HepG2 (cell line): ENCODE data around the gene DPY19L3. TPM values are rescaled to one million over a fixed set of nuclear protein-coding genes. Genes with fewer than 3 reads are reported as not detected.

Source experiments
- ARNTL ChIP-seq: sonication (generic); formaldehyde crosslinking; IDR thresholded peaks from 2 replicates; pipeline ENCODE4 v1.4.0; 2020; ENCODE audit warnings: mild to moderate bottlenecking, missing genetic modification reagents
- ASH2L ChIP-seq: fragments of 300-600, 200-600 bp; sonication (generic); IDR thresholded peaks from 2 replicates; pipeline ENCODE4 v1.7.0; 2017; ENCODE audit warnings: low read depth, mild to moderate bottlenecking, moderate library complexity, mixed read lengths, low read length; ENCODE audit not compliant: insufficient read length
- ATF5 ChIP-seq: sonication (generic); formaldehyde crosslinking; IDR thresholded peaks from 2 replicates; pipeline ENCODE4 v1.4.0; 2020; ENCODE audit warnings: mild to moderate bottlenecking, low read depth, missing genetic modification reagents
- E2F5 ChIP-seq: sonication (generic); formaldehyde crosslinking; conservative IDR thresholded peaks from 2 replicates; pipeline ENCODE4 v1.4.0; 2020; ENCODE audit warnings: missing genetic modification reagents
- GATAD2A ChIP-seq: IDR thresholded peaks from 2 replicates; pipeline ENCODE4 v1.6.1; 2016
- HDAC1 ChIP-seq: sonication (generic); formaldehyde crosslinking; IDR thresholded peaks from 2 replicates; pipeline ENCODE4 v1.5.1; 2020; ENCODE audit warnings: mild to moderate bottlenecking, missing genetic modification reagents
- HNF4G ChIP-seq, 2 experiments: sonication (generic) in 1 of 2; formaldehyde crosslinking in 1 of 2; IDR thresholded peaks; 2 replicates each; pipeline versions ENCODE4 v1.4.0 to v1.6.1; 2011 to 2020; ENCODE audit warnings: borderline replicate concordance in 2 of 2, low read depth in 2 of 2, mild to moderate bottlenecking in 2 of 2, low read length in 1 of 2, missing genetic modification reagents in 1 of 2, moderate library complexity in 1 of 2
- IKZF5 ChIP-seq: IDR thresholded peaks from 2 replicates; pipeline ENCODE4 v1.6.1; 2018; ENCODE audit warnings: missing genetic modification reagents, mild to moderate bottlenecking, missing compliant biosample characterization
- KDM4B ChIP-seq: sonication (generic); formaldehyde crosslinking; IDR thresholded peaks from 2 replicates; pipeline ENCODE4 v1.4.0; 2020; ENCODE audit warnings: missing genetic modification reagents
- LCORL ChIP-seq, 2 experiments: fragments of 450-650 bp in 1 of 2; sonication (generic) in 1 of 2; formaldehyde crosslinking in 1 of 2; IDR thresholded peaks; 2 replicates each; pipeline versions ENCODE4 v1.5.0 to v1.6.1; 2017 to 2020; ENCODE audit warnings: antibody characterized with exemption in 1 of 2, missing genetic modification reagents in 1 of 2
- MNT ChIP-seq: fragments of 450-650 bp; IDR thresholded peaks from 2 replicates; pipeline ENCODE4 v1.6.1; 2016
- NFE2L1 ChIP-seq: sonication (generic); formaldehyde crosslinking; IDR thresholded peaks from 2 replicates; pipeline ENCODE4 v1.4.0; 2020; ENCODE audit warnings: missing genetic modification reagents, mild to moderate bottlenecking, borderline replicate concordance
- NR2C2 ChIP-seq: sonication (generic); formaldehyde crosslinking; IDR thresholded peaks from 2 replicates; pipeline ENCODE4 v1.4.0; 2020; ENCODE audit warnings: missing genetic modification reagents, mild to moderate bottlenecking, moderate library complexity, borderline replicate concordance
- RXRA ChIP-seq: sonication (generic); formaldehyde crosslinking; IDR thresholded peaks from 2 replicates; pipeline ENCODE4 v1.5.1; 2020; ENCODE audit warnings: missing genetic modification reagents
- SALL1 ChIP-seq: sonication (generic); formaldehyde crosslinking; IDR thresholded peaks from 2 replicates; pipeline ENCODE4 v1.8.0; 2022; ENCODE audit warnings: mild to moderate bottlenecking, missing genetic modification reagents
- TBL1XR1 ChIP-seq: fragments of 150-350 bp; IDR thresholded peaks from 2 replicates; pipeline ENCODE4 v1.6.1; 2014; ENCODE audit warnings: borderline replicate concordance, low read length; ENCODE audit not compliant: partially characterized antibody
- ZGPAT ChIP-seq: IDR thresholded peaks from 2 replicates; pipeline ENCODE4 v1.6.1; 2016; ENCODE audit warnings: mild to moderate bottlenecking
- ZNF274 ChIP-seq: sonication (generic); formaldehyde crosslinking; IDR thresholded peaks from 2 replicates; pipeline ENCODE4 v1.5.1; 2020; ENCODE audit warnings: mild to moderate bottlenecking, missing genetic modification reagents
- ZNF329 ChIP-seq: sonication (generic); formaldehyde crosslinking; IDR thresholded peaks from 2 replicates; pipeline ENCODE4 v1.9.0; 2021; ENCODE audit warnings: low read depth, mild to moderate bottlenecking, missing genetic modification reagents
- ZNF713 ChIP-seq: sonication (generic); formaldehyde crosslinking; IDR thresholded peaks from 2 replicates; pipeline ENCODE4 v1.4.0; 2020; ENCODE audit warnings: mild to moderate bottlenecking, missing genetic modification reagents
- ZNF770 ChIP-seq: sonication (generic); formaldehyde crosslinking; IDR thresholded peaks from 2 replicates; pipeline ENCODE4 v1.5.0; 2020; ENCODE audit warnings: mild to moderate bottlenecking, missing genetic modification reagents
- ZSCAN29 ChIP-seq: sonication (generic); formaldehyde crosslinking; conservative IDR thresholded peaks from 2 replicates; pipeline ENCODE4 v1.4.0; 2020; ENCODE audit warnings: mild to moderate bottlenecking, missing genetic modification reagents
- polyA plus RNA-seq, 8 experiments: library from polyadenylated mRNA; depleted of rRNA in 3 of 8; stranded (reverse) in 7 of 8; unstranded in 1 of 8; fragments of >200 nt; fragmentation: Illumina TruSeq in 4 of 8; extraction: Trizol in 4 of 8; gene quantifications; 2 replicates each; pipeline versions ENCODE4 v1.2.1 to v1.2.3, GENCODE V29; 2011 to 2016; ENCODE audit warnings: low read depth in 4 of 8, missing spikeins in 1 of 8, mixed read lengths in 1 of 8; ENCODE audit not compliant: insufficient read depth in 1 of 8
- total RNA-seq, 5 experiments: library from RNA; depleted of rRNA; stranded (reverse); fragments of >200 nt; fragmentation: Illumina TruSeq; extraction: Trizol; gene quantifications; 2 replicates each; pipeline ENCODE4 v1.2.3, GENCODE V29; 2016; ENCODE audit warnings: low read depth in 1 of 5

The DPY19L3 gene
- total and polyA plus RNA-seq, 2 of the 13 experiments (the other 11 are each of a cell fraction or from before 2014, with no cell fraction given): 21.6 to 25.2 TPM

- TF ChIP-seq ZNF713 (CRISPR knock-in tag) (no peak), LCORL (IDR thresholded peaks at IDR 0.05) (no peak), LCORL (CRISPR knock-in tag; IDR thresholded peaks at IDR 0.05) (peak; percentile 82), RXRA (peak; percentile 57; the same call in 1 of the 2 replicates), ZSCAN29 (CRISPR knock-in tag) (no peak), ZNF274 (no peak), HNF4G (IDR thresholded peaks at IDR 0.05; ENCODE audit: borderline replicate concordance, low read depth, low read length) (no peak), HNF4G (CRISPR knock-in tag; IDR thresholded peaks at IDR 0.05; ENCODE audit: borderline replicate concordance, low read depth) (0 out of 2 replicates have a peak, but pooled peaks have one; percentile 56), ARNTL (CRISPR knock-in tag) (no peak), MNT (no peak), NR2C2 (no peak), ASH2L (peak; percentile 55), ZNF770 (peak; percentile 49; the same call in 1 of the 2 replicates), ZGPAT (peak; percentile 75), GATAD2A (peak; percentile 99), TBL1XR1 (peak; percentile 89), ZNF329 (CRISPR knock-in tag) (no peak), NFE2L1 (no peak), E2F5 (CRISPR knock-in tag) (no peak), KDM4B (CRISPR knock-in tag) (0 out of 2 replicates have a peak, but pooled peaks have one; percentile 47), ATF5 (CRISPR knock-in tag) (no peak), IKZF5 (CRISPR knock-in tag) (0 out of 2 replicates have a peak, but pooled peaks have one; percentile 27), HDAC1 (peak; percentile 69), SALL1 (peak; percentile 59; the same call in 1 of the 2 replicates)
Measured at GRCh38 chr19:32363175-32363574, 42.4 kb upstream of the DPY19L3 start (continued).
